Endothelial cell of umbilical vein (primary cell): ENCODE measurements around the gene B9D1. TPM values are rescaled to one million over a fixed set of nuclear protein-coding genes. Genes with fewer than 3 reads are reported as not detected.

ENCODE experiments used
- BruUV-seq: library from RNA; stranded (reverse); fragments of 400-500 nt; replicated peaks from 2 replicates; lab custom pipeline; 2021; lab: Mats Ljungman, UMichigan
- CTCF ChIA-PET: fragments of 300-600, 350-600 bp; sonication (Branson Sonifier 250); formaldehyde crosslinking; loops from one replicate; lab custom pipeline; 2021; ENCODE audit warnings: antibody characterized with exemption, inconsistent platforms; lab: Charles Lee
- POLR2A ChIA-PET: fragments of 300-600, 350-600 bp; sonication (Branson Sonifier 250); formaldehyde crosslinking; loops from one replicate; lab custom pipeline; 2021; ENCODE audit warnings: antibody characterized with exemption, inconsistent platforms; lab: Charles Lee
- DNase-seq: peaks from one replicate; pipeline ENCODE4 v3.0.0-alpha.2; 2011; ENCODE audit warnings: low read depth, low spot score
- FAIRE-seq: peaks from 2 replicates; lab custom pipeline; 2011; peaks lifted over from hg19 to GRCh38; lab: Jason Lieb, UNC
- H2AFZ ChIP-seq: 2 replicates; pipeline ENCODE4 v1.6.0; 2012; ENCODE audit warnings: low read depth, low read length, control low read depth, inconsistent platforms
- H3K27ac ChIP-seq: 2 replicates; pipeline ENCODE4 v1.5.1; 2011; ENCODE audit warnings: low read depth, mild to moderate bottlenecking, control low read depth, low read length, moderate library complexity; ENCODE audit not compliant: insufficient read depth
- H3K27me3 ChIP-seq, 2 experiments: 2 replicates each; pipeline versions ENCODE4 v1.6.0 to v1.6.1; 2011; ENCODE audit warnings: low read length in 2 of 2, mixed read lengths in 1 of 2; ENCODE audit not compliant: control insufficient read depth in 2 of 2, insufficient read depth in 2 of 2
- H3K36me3 ChIP-seq, 2 experiments: 2 replicates in 1 of 2; 3 replicates in 1 of 2; pipeline ENCODE4 v1.5.1; 2011; ENCODE audit warnings: low read length in 2 of 2, mild to moderate bottlenecking in 1 of 2, moderate library complexity in 1 of 2; ENCODE audit not compliant: control insufficient read depth in 2 of 2, insufficient read depth in 2 of 2; ENCODE audit errors: extremely low read depth in 1 of 2
- H3K4me1 ChIP-seq: 3 replicates; pipeline ENCODE4 v1.5.1; 2011; ENCODE audit warnings: mild to moderate bottlenecking, low read length; ENCODE audit not compliant: control insufficient read depth, insufficient read depth; ENCODE audit errors: extremely low read depth
- H3K4me2 ChIP-seq: 2 replicates; pipeline ENCODE4 v1.6.1; 2011; ENCODE audit warnings: low read length, control low read depth, mixed read lengths; ENCODE audit not compliant: insufficient read depth
- H3K4me3 ChIP-seq, 3 experiments: fragments of 200-600 bp in 1 of 3; sonication (generic), shearing (Covaris generic) in 1 of 3; replicated peaks in 1 of 3; 2 replicates each; pipeline ENCODE4 v1.5.1; 2011 to 2016; ENCODE audit warnings: control low read depth in 3 of 3, low read length in 3 of 3, mild to moderate bottlenecking in 2 of 3, inconsistent platforms in 1 of 3, low read depth in 1 of 3, moderate library complexity in 1 of 3; ENCODE audit not compliant: insufficient read depth in 1 of 3
- H3K79me2 ChIP-seq: 2 replicates; pipeline ENCODE4 v1.6.0; 2012; ENCODE audit warnings: low read length, inconsistent platforms; ENCODE audit not compliant: control insufficient read depth, insufficient read depth
- H3K9ac ChIP-seq: replicated peaks from 2 replicates; pipeline ENCODE3; 2011; ENCODE audit warnings: low read length, control low read depth; ENCODE audit not compliant: insufficient read depth; ENCODE audit errors: extremely low read depth
- H3K9me1 ChIP-seq: replicated peaks from 3 replicates; pipeline ENCODE4 v1.6.0; 2011; ENCODE audit warnings: mild to moderate bottlenecking, low read length; ENCODE audit not compliant: control insufficient read depth, insufficient read depth; ENCODE audit errors: extremely low read depth
- H3K9me3 ChIP-seq: replicated peaks from 2 replicates; pipeline ENCODE4 v1.5.1; 2012; ENCODE audit warnings: low read length, inconsistent platforms; ENCODE audit not compliant: control insufficient read depth, insufficient read depth
- H4K20me1 ChIP-seq: replicated peaks from 2 replicates; pipeline ENCODE3; 2011; ENCODE audit warnings: mild to moderate bottlenecking, low read length; ENCODE audit not compliant: control insufficient read depth, insufficient read depth; ENCODE audit errors: extremely low read depth
- EZH2 ChIP-seq: IDR thresholded peaks from 2 replicates; pipeline ENCODE4 v1.6.1; 2012; ENCODE audit warnings: borderline replicate concordance, low read depth, mild to moderate bottlenecking, moderate library complexity, low read length, inconsistent platforms; ENCODE audit not compliant: severe bottlenecking
- FOS ChIP-seq: IDR thresholded peaks from 2 replicates; pipeline ENCODE4 v1.6.1; 2011; ENCODE audit warnings: mild to moderate bottlenecking, low read length, moderate library complexity, borderline replicate concordance; ENCODE audit not compliant: insufficient read depth
- GATA2 ChIP-seq: IDR thresholded peaks from 2 replicates; pipeline ENCODE4 v1.7.0; 2011; ENCODE audit warnings: low read depth, mild to moderate bottlenecking, moderate library complexity, mixed read lengths, low read length; ENCODE audit not compliant: insufficient read length, insufficient read depth
- JUN ChIP-seq: IDR thresholded peaks from 2 replicates; pipeline ENCODE4 v1.6.1; 2011; ENCODE audit warnings: borderline replicate concordance, low read depth; ENCODE audit not compliant: insufficient read length, insufficient read depth
- MYC ChIP-seq: IDR thresholded peaks from one replicate; pipeline ENCODE4 v1.6.1; 2011; ENCODE audit warnings: mild to moderate bottlenecking, low read depth, low read length
- POLR2A ChIP-seq: IDR thresholded peaks from 2 replicates; pipeline ENCODE4 v1.6.1; 2012; ENCODE audit warnings: low read depth, mild to moderate bottlenecking, control low read depth, low read length
- POLR2AphosphoS5 ChIP-seq: IDR thresholded peaks from 2 replicates; pipeline ENCODE4 v1.6.1; 2012; ENCODE audit warnings: low read depth, mild to moderate bottlenecking, control low read depth, low read length, moderate library complexity; ENCODE audit not compliant: insufficient read depth
- dilution Hi-C: fragments of 300-500 bp; cut with MboI; formaldehyde crosslinking; loops from one replicate; pipeline ENCODE4 v1.15.0; 2019; ENCODE audit warnings: low sequenced_read_pairs; ENCODE audit not compliant: extremely low pct_ligation_motif_present
- intact Hi-C: fragments of 100-400 bp; cut with micrococcal nuclease; formaldehyde crosslinking; loops from one replicate; pipeline ENCODE4 v1.10.0; 2022
- polyA plus RNA-seq, 4 experiments: library from polyadenylated mRNA; depleted of rRNA in 3 of 4; stranded (reverse) in 3 of 4; unstranded in 1 of 4; fragments of >200 nt; gene quantifications; 2 replicates each; pipeline versions ENCODE4 v1.2.1 to v1.2.3, GENCODE V29; 2011 to 2012; ENCODE audit warnings: missing spikeins in 1 of 4
- total RNA-seq: library from RNA; stranded (reverse); gene quantifications from 2 replicates; pipeline ENCODE4 v1.2.3, GENCODE V29; 2021
- TF ChIP-seq, protein P1 (sequence below): IDR thresholded peaks from 2 replicates; pipeline ENCODE4 v1.6.1; 2011; ENCODE audit not compliant: insufficient read depth, insufficient read length
- TF ChIP-seq, protein P2 (sequence below), 2 donors: IDR thresholded peaks; 1 replicate in 1 of 2; 2 replicates in 1 of 2; pipeline ENCODE4 v1.5.1; 2011; ENCODE audit warnings: low read length in 2 of 2, mild to moderate bottlenecking in 2 of 2, moderate library complexity in 2 of 2, control low read depth in 1 of 2, inconsistent platforms in 1 of 2, low read depth in 1 of 2; ENCODE audit not compliant: insufficient read depth in 1 of 2; ENCODE audit errors: extremely low read depth in 1 of 2

The B9D1 gene
- total and polyA plus RNA-seq, 2 donors (not counting 3 experiments of a cell fraction or from before 2014, with no cell fraction given), result 20.5 to 55.8 TPM

DNA sequence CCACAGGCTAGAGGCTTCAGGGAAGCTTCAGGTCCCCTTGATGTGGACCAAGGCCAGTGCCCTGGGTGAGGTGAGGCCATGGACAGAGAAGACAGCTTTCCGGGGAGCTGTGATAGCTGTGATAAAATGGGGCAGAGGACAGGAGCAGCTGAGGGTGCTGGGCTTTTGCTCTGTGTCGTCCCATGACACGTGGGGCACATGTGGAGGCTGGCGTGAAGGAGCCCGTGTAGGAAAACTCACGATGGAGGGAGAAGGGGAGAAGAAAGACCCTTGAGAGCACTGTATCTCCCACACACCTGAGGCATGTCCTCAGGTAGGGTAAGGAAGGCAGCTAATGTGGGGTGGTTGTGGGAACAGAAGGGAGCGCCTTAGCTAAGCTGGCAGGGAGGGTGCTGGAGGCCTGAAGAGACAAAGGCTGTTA, 21.3 kb downstream of the B9D1 start:
- dilution Hi-C loops, result no loop called here
- Histone ChIP-seq H2AFZ (no peak overlapping the region), H3K4me2 (no peak overlapping the region), H3K9me3 (no peaks in the 10 kb centered on the region), H3K4me3 (no peak overlapping the region), H3K9ac (no peak overlapping the region), H4K20me1 (no peaks in the 10 kb centered on the region), H3K9me1 (no peaks in the 10 kb centered on the region), H3K27ac (no peak overlapping the region), H3K4me1 (no peaks in the 10 kb centered on the region), H3K36me3 (no peaks in the 10 kb centered on the region), H3K27me3 (no peaks in the 10 kb centered on the region), H3K79me2 (no peaks in the 10 kb centered on the region)
- no TSS peak for BruUV-seq
- CTCF ChIA-PET, result interaction anchor here (1.0 kb wide), 1 partner anchor 13 kb away, joined by 6 read pairs; no protein-coding TSS in a partner anchor
- DNase-seq (no peak), FAIRE-seq (no peak)
- intact Hi-C loops, result no loop called here
- POLR2A ChIA-PET, result no interaction called here
- no peak for TF ChIP-seq POLR2A
- no peak for TF ChIP-seq FOS
- TF ChIP-seq JUN, result no peak
- no peak for TF ChIP-seq GATA2
- TF ChIP-seq MYC, result no peak
- TF ChIP-seq POLR2AphosphoS5, result no peak
- TF ChIP-seq, protein P1, sequence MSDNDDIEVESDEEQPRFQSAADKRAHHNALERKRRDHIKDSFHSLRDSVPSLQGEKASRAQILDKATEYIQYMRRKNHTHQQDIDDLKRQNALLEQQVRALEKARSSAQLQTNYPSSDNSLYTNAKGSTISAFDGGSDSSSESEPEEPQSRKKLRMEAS, result no peak
- no peak for TF ChIP-seq EZH2
- TF ChIP-seq, protein P2, sequence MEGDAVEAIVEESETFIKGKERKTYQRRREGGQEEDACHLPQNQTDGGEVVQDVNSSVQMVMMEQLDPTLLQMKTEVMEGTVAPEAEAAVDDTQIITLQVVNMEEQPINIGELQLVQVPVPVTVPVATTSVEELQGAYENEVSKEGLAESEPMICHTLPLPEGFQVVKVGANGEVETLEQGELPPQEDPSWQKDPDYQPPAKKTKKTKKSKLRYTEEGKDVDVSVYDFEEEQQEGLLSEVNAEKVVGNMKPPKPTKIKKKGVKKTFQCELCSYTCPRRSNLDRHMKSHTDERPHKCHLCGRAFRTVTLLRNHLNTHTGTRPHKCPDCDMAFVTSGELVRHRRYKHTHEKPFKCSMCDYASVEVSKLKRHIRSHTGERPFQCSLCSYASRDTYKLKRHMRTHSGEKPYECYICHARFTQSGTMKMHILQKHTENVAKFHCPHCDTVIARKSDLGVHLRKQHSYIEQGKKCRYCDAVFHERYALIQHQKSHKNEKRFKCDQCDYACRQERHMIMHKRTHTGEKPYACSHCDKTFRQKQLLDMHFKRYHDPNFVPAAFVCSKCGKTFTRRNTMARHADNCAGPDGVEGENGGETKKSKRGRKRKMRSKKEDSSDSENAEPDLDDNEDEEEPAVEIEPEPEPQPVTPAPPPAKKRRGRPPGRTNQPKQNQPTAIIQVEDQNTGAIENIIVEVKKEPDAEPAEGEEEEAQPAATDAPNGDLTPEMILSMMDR (IDR thresholded peaks at IDR 0.05; ENCODE audit: extremely low read depth in 1 of 2, insufficient read depth in 1 of 2, low read depth in 1 of 2, low read length in 2 of 2), result no peak
